SW480 (cell line): ENCODE measurements around the gene ADGRF1.
"Not testable (repeated sequence)": the region's sequence is repeated elsewhere in the genome, so short reads cannot be mapped to it uniquely, and the experiment has no call there.

Experiments
- DNase-seq: peaks from one replicate; pipeline ENCODE4 v3.0.0-alpha.2; 2016; ENCODE audit warnings: low spot score

ADGRF1 gene

GRCh38 chr6:47042275-47042791 is at the start of gene ADGRF1:
Gene ADGRF1 (minus strand): TSS chr6:47042332. CDS start chr6:47029061, 13,271 bp downstream.
- no peak for DNase-seq

GRCh38 chr6:47090881-47091280 is 48.7 kb upstream of the ADGRF1 start:
- no peak for DNase-seq

- not testable (repeated sequence) for DNase-seq
Observed at GRCh38 chr6:47089473-47089872, 47.3 kb upstream of the ADGRF1 start.

- no peak for DNase-seq
Observed at GRCh38 chr6:47086051-47086770, 44.1 kb upstream of the ADGRF1 start.

GRCh38 chr6:47084610-47085009 is 42.5 kb upstream of the ADGRF1 start:
- no peak for DNase-seq

GRCh38 chr6:47083586-47084047 is 41.5 kb upstream of the ADGRF1 start:
- no peak for DNase-seq

GRCh38 chr6:47080083-47080596 is 38.0 kb upstream of the ADGRF1 start:
- DNase-seq, result no peak

- no peak for DNase-seq
Observed at GRCh38 chr6:47079638-47080037, 37.5 kb upstream of the ADGRF1 start.

- DNase-seq, result no peak
Observed at GRCh38 chr6:47078991-47079390, 36.9 kb upstream of the ADGRF1 start.

- DNase-seq, result no peak
Observed at GRCh38 chr6:47076422-47077344, 34.6 kb upstream of the ADGRF1 start.

GRCh38 chr6:47075741-47076421 is 33.7 kb upstream of the ADGRF1 start:
- no peak for DNase-seq

- no peak for DNase-seq
Observed at GRCh38 chr6:47075168-47075567, 33.0 kb upstream of the ADGRF1 start.

- DNase-seq, result no peak
Observed at GRCh38 chr6:47073125-47074110, 31.3 kb upstream of the ADGRF1 start.

GRCh38 chr6:47072667-47073066 is 30.5 kb upstream of the ADGRF1 start:
- DNase-seq, result no peak

GRCh38 chr6:47071681-47072080 is 29.5 kb upstream of the ADGRF1 start:
- no peak for DNase-seq

GRCh38 chr6:47070461-47070860 is 28.3 kb upstream of the ADGRF1 start:
- no peak for DNase-seq

GRCh38 chr6:47069156-47069555 is 27.0 kb upstream of the ADGRF1 start:
- no peak for DNase-seq

- no peak for DNase-seq
Observed at GRCh38 chr6:47066418-47066817, 24.3 kb upstream of the ADGRF1 start.

- no peak for DNase-seq
Observed at GRCh38 chr6:47064274-47064673, 22.1 kb upstream of the ADGRF1 start.

- no peak for DNase-seq
Observed at GRCh38 chr6:47062346-47062745, 20.2 kb upstream of the ADGRF1 start.
